Activated CD4-positive, alpha-beta T cell treated with anti-CD3 and anti-CD28 coated beads, Interleukin-2, amount 50 U/mL, for 16 hours (primary cell): Measurements from ENCODE around the gene NVL.
"Not testable (repeated sequence)": the region's sequence is repeated elsewhere in the genome, so short reads cannot be mapped to it uniquely, and the experiment has no call there.

Source experiments
- DNase-seq: peaks from one replicate; pipeline ENCODE4 v3.0.0-alpha.2; 2020

NVL gene

DNA sequence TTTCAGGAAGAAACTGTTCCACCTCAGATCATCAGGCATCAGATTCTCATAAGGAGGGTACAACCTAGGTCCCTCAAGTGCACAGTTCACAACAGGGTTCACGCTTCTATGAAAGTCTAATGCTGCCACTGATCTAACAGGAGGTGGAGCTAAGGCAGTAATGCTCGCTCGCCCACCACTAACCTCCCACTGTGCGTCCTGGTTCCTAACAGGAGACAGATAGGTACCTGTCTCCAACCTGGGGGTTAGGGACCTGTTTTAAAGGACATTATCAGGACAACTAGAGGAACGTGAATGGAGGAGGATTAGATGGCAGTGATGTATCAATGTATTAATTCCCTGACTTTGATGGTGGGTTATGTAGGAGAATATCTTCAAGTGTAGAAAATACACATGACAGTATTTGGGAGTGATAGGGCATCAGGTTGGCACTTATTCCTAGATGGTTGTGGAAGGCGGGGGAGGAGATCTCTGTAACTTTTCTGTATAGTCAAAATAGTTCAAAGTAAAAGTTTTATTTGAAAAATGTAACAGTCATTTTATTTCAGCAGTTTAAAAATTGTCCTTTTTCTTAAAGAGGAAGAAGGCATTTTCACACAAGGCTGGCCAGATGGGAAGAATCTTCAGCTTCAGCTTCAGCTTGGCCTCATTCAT, 103.0 kb downstream of the NVL start:
- no peak for DNase-seq

DNA sequence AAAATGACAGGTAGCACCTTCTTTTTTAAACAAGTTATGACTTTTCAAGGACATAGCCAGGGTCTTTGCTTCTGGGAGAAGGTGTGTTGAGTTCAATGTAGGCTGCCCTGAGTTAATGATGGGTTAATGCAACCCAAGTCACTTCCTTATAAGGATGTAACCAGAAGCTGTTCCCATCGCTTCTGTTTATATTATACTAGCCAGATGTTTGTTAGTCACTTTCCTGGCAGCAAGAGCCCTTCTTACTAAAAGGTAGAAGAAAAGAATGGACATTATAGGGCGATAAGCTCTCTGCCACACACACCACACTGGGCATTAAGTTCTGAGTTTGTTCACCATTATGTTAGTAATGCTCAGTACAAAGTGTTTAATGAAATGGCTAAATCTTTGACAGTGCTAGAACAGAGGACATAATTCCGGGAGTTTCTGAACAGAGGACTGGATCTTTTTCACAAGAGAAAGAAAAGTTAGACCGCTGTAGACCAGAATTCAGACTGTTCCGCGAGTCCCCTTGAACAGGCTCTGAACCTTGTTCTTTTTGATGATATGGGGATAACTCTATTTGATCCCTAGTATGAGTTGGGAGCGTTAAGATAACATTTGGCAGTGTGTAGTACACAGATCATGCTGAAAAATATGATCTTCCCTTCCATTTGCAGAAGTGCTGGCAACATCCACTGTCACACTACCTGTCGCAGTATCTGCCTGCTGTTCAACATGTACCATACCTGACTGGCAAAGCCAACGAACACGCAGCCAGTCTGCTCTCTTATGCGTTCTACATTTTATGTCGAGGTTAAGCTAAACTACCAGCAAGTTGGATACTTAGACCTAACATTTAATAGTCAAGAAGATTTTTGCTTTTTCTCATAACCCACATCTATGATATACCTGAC, 105.9 kb downstream of the NVL start:
- no peak for DNase-seq

DNA sequence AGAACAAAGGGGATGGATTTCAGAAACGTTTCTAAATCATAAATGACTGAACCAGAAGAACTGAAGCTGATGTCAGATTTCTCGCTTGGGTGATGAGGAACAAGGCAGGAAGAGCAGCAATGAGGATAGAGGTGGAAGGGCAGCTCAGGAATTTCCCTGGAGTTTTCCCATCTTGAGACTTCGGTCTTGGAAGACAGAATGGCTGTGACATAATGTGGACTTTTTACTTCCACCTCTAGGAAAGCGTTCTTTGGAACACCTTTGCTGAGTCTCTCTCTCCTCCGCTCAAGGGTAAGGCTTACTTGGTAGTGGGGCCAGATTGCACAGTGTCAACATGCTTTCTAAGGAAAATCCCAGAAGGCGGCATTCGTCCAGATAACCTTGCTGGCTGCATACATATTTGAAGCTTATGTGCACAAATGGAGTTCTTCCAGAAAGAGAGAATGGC, 110.3 kb downstream of the NVL start:
- no peak for DNase-seq

DNA sequence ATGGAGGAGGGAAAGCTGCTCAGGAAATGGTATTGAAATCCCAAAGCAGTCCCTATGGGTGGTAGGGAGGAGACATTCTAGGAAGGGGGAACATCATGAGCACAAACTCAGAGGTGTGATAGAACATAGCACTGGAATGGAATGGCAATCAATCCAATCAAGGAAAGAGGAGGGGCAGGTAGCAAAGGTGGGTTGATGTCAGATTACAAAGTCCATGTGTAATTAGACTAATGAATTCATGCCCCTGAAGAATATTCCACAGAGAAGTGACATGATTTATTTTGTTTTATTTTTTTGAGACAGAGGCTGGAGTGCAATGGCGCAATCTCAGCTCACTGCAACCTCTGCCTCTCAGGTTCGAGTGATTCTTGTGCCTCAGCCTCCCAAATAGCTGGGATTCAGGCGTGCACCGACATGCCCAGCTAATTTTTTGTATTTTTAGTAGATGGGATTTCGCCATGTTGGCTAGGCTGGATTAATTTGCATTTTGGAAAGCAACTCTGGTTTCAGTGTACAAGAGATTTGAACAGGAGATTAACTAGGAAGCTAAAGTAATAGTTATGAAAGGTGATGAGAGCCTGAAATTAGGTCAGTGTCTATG, 110.9 kb downstream of the NVL start:
- DNase-seq: no peak

DNA sequence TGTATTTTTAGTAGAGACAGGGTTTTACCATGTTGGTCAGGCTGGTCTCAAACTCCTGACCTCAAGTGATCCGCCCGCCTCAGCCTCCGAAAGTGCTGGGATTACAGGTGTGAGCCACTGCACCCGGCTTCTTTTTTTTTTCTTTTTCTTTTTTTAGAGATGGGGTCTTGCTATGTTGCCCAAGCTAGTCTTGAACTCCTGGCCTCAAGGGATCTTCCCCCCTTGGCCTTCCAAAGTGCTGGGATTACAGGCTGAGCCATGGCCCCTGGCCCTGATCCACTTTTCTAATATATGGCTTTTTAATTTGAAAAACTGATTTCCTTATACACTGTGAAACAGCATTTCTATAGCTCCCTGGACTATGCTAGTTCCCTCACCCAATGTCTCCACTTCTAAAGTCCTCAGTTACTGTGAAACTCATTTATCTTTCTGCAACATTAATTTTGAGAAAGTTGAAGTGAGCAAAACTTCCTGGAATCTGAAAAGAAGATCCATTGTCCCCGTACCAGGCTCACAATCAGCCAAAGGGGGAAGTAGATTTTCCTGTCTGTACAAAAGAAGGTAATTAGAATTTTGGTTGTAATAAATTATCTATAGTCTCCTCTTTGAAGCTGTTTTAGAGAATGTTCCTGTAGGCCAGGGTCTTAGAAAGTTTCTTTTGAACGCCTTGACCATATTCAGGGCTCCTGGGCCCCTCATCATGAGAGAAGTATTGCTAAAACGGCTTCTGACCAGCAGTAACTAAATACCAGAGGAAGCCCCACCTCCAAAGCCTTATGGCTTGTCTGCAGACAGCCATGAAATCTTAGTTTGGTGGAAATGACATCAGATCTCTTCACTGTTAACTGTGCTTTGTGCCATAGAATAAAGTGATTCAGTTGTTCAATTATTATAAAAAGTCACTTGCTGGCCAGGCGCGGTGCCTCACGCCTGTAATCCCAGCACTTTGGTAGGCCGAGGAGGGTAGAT, 112.0 kb downstream of the NVL start:
- no peak for DNase-seq

DNA sequence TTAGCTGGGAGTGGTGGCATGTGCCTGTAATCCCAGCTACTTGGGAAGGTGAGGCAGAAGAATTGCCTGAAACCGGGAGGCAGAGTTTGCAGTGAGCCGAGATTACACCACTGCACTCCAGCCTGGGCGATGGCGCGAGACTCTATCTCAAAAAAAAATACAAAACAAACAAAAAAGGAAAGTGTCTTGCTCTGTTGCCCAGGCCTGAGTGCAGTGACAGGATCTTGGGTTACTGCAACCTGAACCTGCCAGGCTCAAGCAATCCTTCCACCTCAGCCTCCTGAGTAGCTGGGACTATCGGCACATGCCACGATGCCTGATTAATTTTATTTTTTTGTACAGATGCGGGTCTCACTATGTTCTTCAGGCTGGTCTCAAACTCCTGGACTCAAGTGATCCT, 113.6 kb downstream of the NVL start:
- no peak for DNase-seq

DNA sequence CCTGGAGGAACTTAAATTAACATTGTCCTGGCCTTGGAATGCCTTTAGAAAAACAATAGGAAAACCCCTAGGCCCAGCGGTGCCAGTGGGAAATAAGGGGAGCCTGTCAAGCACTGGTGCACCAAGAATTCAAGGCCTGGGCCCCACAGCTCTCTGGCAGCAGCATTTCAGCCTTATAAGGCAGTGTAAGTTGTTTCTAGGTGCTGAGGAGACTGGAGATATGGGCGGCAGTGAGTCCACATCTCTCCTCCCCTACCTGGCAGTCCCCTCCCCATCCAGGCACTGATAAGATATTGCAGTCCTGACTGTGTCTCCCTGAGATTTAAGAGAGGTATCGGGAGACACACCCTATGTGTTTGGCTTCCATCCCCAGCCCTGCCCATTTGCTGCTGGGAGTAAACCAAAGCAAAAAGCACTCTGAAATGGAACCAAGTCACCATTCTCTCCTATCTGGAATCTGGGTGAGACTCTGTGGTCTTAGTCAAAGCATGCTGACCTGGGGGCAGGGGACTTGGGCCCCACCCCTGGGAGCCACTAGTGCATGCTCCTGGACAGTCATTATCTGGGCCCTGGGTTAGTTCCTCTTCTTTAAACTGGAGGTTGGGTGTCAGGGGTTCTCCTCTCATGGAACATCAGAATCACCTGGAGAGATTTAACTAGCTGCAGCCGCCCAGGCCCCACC, 116.4 kb downstream of the NVL start:
- no peak for DNase-seq

DNA sequence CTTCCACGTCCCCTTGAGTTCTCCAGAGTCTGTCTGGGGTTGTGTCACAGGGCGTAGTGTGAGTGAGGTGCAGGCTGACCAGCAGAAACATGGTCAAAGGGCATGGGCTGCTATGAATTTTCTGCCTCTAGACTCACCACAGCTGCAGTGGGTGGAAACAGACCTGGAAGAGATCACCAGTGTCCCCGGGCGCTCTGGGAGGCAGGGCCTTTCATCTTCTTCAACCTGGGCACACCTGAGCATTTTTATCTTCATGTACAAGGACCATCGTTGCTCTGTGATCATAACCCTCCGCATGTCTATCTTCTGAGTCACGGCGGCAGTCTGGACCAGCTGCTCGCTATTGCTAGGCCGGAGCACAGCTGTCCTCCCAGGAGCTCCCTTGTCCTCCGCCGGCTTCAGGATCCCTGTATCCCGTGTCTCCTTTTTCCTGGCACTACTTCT, 117.3 kb downstream of the NVL start:
- DNase-seq: no peak

DNA sequence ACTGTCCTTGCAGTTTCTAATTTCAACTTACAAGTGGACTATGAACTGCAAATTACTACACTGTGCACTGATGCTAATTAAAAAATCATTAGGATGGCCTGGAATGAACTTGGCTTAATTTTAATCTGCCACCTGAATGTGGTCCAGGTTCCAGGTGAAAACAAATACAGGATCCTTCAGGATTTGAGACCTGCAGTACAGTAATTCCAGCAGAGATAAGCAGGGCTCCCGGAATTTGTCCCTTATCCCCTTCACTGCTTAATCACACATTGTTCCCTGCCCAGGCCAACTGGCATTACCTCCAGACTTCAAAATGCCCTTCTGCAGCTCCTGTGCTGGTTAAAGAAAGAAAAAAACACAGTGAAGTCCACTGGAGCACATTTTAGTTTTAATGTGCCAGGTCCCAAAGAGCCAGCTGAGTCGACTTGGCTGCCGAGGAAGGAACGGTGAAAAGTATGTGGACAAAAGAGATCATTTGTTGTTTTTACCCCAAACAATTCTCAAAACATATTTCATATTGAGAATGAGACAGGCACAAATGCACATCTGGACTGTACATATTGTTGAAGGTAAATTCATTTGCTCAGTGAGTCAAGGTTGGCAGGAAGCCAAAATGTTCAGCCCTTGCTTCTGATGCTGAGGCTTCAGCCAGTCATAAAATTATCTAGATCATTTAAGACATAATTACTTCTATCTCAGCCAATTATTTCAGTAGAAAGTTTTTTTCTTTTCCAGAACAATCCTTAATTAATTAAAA, 118.6 kb downstream of the NVL start:
- no peak for DNase-seq

DNA sequence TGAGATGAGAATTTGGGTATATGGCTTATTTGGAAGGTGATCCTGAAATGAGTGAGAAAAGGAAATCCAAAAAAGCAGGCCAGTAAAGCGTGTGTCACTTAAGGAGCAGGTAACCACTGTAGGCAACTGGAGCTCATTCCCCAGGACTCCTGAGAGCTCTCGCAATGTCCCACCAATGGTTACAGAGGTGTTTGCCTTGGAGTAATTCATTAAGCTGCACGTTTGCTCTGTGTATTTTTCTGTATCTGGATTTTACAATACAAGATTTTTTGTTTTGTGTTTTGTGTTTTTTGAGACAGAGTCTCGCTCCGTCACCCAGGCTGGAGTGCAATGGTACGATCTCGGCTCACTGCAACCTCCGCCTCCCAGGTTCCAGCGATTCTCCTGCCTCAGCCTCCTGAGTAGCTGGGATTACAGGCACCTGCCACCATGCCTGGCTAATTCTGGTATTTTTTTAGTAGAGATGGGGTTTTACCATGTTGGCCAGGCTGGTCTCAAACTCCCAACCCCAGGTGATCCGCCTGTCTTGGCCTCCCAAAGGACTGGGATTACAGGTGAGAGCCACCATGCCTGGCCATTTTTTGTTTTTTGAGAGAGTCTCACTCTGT, 123.9 kb downstream of the NVL start:
- not testable (repeated sequence) for DNase-seq

DNA sequence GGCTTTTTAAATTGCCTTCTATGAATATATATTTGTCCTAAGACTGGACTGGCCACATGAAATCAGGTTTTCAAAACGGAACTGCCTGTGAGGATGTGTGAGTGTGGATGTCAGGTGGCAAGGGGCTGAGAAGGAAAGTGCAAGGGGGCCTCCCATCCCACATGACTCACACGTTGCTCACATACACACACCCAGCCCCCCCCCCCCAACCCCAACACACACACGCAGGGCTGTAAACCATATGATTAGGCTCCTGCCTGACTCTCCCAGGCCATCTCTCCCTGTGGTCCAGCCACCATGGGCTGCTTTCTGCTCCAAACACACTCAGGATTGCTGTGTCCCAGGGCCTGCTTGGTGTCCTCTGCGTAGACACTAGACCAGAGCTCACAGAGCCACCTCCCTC, 124.5 kb downstream of the NVL start:
- peak; percentile 51 for DNase-seq

DNA sequence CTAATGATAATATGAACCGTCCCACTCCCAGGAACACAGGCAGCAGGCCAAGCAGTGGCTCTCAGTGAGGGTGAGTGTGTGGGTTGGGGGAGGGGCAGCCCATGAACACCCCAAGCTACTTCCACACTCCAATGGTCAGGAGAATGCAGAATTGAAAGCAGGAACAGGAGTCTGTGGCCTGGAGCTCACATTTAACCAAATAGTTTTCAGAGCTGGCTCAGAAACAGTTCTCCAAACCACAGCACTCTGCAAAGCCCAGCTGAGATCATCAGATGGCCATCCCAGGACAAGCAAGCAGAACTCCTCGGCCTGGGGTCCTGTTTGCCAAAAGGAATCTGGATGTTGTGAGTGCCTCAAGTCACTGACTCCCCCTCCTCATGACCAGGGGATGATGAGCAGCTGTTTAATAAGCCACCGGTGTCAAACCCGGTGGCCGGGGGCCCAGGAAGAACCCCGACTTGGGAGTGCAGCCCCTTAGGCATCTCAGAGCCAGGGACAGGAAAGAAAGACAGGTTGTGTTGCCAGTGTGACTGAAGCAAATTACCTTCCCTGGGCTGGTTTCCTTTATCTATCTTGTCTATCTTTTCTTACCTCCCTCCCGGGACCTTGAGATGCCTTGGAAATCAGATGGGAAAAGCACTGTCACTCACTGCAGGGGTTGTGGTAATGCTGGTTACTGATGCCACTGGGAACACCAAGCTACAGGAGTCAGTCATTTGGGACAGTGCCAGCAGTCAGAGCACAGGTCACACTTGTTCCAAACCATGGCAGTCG, 126.5 kb downstream of the NVL start:
- no peak for DNase-seq

DNA sequence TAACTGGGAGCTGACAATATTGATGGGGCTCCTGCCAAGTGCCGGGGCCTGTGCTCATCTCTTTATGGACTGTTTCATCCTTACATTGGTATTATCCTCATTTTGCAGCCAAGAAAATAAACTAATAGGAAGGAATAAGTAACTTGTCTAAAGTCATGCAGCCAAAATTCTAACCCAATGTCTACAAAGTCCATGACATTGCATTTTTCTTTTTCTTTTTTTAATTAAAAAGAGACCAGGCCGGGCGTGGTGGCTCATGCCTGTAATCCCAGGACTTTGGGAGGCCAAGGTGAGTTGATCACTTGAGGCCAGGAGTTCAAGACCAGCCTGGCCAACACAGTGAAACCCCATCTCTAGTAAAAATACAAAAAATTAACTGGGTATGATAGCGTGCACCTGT, 128.1 kb downstream of the NVL start:
- DNase-seq: no peak

DNA sequence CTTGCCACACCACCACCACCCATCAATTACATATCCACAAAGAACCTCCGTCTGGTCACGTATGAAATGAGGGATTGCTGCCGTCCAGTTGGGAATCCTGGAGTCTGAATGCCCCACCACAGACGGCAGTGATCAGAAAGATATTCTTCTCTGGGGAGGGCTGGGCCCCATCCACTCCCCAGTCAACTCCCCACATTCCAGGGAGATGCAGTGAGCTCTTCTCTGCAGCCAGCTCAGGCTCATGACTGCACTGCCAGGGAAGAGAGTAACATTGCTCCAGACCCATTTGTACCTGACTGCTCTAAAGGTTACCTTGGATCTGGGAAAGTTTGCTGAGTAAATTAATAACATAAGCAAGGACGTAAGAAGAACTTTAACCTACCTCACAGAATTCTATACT, 128.6 kb downstream of the NVL start:
- no peak for DNase-seq

DNA sequence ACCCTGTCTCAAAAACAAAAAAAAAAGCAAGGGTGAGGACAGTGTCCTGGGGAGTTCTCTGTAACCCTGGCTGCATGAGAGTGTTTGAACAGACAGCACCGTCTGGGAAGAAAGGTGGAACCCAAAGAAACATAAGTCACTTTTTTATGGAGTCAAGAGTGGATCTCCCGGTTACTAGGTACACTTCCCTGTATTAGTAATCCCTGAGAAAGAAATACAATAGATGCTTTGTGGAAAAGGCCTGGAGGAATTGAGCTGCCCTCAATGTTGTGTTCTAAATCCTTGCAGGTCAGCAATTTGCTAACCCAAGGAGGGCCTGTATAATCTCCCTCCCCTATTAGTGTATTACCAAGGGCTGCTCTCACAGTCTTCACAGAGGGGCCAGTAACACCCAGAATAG, 130.3 kb downstream of the NVL start:
- DNase-seq: no peak

DNA sequence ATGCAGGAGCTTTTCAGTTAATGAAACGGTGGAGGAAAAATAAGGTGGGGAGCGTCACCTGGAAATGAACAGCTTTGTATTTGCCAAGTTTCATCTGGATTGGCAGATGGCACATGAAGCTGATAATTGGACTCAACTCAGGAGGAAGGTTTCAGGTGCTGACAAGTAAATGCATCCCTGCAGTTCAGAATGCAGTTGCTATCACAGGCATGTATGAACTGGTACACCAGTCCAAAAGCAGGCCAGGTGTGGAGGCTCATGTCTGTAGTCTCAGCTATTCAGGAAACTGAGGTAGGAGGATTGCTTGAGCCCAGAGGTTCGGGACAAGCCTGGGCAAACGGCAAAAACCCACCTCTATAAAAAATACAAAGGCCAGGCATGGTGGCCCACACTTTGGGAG, 131.4 kb downstream of the NVL start:
- DNase-seq: no peak

DNA sequence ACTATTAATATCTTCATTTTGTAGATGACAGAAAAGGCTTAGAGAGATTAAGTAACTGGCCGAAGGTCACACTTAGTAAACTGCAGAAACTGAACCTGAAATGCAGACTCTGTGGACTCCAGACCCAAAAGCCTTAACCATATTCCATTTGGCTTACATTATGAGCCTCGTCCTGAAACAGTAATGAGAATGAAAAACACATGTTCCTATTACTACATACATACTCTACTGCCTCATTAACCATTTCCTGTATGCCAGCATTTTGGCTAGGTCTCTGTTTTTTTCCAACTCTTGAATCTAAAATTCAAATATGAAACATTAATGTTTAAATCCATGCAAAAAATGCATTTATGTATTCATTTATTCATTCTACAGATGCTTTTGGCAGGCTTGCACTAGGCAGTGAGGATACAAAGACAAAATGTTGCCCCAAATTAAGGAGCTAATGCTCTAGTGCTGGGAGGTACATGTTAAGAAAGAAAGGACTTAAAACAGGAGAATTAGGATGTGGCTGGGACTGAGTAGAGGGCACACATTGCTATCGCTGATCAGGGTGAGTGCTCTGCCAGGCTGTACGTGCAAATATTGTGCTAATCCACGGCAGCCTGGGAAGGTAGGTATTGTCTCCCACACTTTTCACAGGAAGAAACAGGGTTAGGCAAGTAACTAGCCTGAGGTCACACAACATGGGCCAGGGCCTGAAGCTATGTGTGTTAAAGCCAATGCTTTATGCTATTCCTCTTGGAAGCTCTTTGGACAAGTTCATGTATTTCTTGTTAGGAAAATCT, 133.0 kb downstream of the NVL start:
- DNase-seq: no peak

DNA sequence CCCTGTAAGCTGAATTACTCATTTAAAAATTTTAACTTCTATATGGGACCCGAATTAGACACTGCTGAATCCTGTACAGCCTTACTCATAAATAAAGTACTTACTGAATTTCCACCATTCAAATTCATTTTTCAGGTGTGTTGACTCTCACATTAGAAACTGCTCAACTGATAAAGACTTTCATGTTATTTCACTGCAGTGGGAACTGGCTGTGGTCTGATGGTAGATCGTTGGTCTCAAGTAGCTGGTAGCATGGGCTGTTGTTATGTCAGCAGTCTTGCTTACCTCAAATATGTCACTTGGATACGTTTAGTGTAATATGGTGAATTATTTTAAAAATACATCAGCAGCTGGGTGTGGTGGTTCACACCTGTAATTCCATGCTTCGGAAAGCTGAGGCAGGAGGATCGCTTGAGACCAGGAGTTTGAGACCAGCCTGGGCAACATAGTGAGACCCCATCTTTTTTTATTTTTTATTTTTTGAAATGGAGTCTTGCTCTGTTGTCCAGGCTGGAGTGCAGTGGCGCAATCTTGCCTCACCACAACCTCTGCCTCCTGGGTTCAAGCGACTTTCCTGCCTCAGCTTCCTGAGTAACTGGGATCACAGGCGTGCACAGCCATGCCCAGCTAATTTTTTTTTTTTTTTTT, 136.5 kb downstream of the NVL start:
- peak; percentile 46 for DNase-seq
